Astrocyte of the cerebellum (primary cell): Measurements from ENCODE around the gene MCFD2.

ENCODE experiments used
- DNase-seq: peaks from one replicate; pipeline ENCODE4 v3.0.0-alpha.2; 2011; ENCODE audit warnings: low read depth
- H3K4me3 ChIP-seq: 2 replicates; pipeline ENCODE4 v1.5.1; 2011; ENCODE audit warnings: mild to moderate bottlenecking, low read depth, low read length, moderate library complexity
- CTCF ChIP-seq: IDR thresholded peaks from 2 replicates; pipeline ENCODE4 v1.5.1; 2012; ENCODE audit warnings: low read length, low read depth, moderate library complexity, mild to moderate bottlenecking; ENCODE audit errors: missing control alignments
- in situ Hi-C: cut with HindIII; loops from 2 replicates; pipeline ENCODE4 v1.10.0; 2017; ENCODE audit warnings: low sequenced_read_pairs

MCFD2 gene

GRCh38 chr2:46865181-46865970, 50.2 kb downstream of the MCFD2 start:
- no peak for DNase-seq
- in situ Hi-C loops: no loop called here
- no peak overlapping the region for H3K4me3 ChIP-seq
- TF ChIP-seq CTCF: no peak

GRCh38 chr2:46863882-46864281, 51.7 kb downstream of the MCFD2 start:
- TF ChIP-seq CTCF: no peak
- no peak for DNase-seq
- in situ Hi-C loops: no loop called here
- no peak overlapping the region for H3K4me3 ChIP-seq

- in situ Hi-C loops: no loop called here
- DNase-seq: no peak
- TF ChIP-seq CTCF: no peak
Observed at GRCh38 chr2:46862514-46862913, 53.1 kb downstream of the MCFD2 start.

GRCh38 chr2:46861916-46862315, 53.7 kb downstream of the MCFD2 start:
- no peak for DNase-seq
- no peak overlapping the region for H3K4me3 ChIP-seq
- in situ Hi-C loops: no loop called here
- TF ChIP-seq CTCF: no peak

More at GRCh38 chr2:46862514-46862913, 53.1 kb downstream of the MCFD2 start:
- H3K4me3 ChIP-seq: no peak overlapping the region

GRCh38 chr2:46859482-46859881, 56.1 kb downstream of the MCFD2 start:
- in situ Hi-C loops: no loop called here
- no peak overlapping the region for H3K4me3 ChIP-seq
- no peak for TF ChIP-seq CTCF
- DNase-seq: no peak

- no peak for TF ChIP-seq CTCF
- DNase-seq: no peak
- H3K4me3 ChIP-seq: no peak overlapping the region
- in situ Hi-C loops: no loop called here
Observed at GRCh38 chr2:46858702-46859090, 56.9 kb downstream of the MCFD2 start.
